ENCODE data around the gene DCN.

- TF ChIP-seq, protein P1, sequence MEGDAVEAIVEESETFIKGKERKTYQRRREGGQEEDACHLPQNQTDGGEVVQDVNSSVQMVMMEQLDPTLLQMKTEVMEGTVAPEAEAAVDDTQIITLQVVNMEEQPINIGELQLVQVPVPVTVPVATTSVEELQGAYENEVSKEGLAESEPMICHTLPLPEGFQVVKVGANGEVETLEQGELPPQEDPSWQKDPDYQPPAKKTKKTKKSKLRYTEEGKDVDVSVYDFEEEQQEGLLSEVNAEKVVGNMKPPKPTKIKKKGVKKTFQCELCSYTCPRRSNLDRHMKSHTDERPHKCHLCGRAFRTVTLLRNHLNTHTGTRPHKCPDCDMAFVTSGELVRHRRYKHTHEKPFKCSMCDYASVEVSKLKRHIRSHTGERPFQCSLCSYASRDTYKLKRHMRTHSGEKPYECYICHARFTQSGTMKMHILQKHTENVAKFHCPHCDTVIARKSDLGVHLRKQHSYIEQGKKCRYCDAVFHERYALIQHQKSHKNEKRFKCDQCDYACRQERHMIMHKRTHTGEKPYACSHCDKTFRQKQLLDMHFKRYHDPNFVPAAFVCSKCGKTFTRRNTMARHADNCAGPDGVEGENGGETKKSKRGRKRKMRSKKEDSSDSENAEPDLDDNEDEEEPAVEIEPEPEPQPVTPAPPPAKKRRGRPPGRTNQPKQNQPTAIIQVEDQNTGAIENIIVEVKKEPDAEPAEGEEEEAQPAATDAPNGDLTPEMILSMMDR (IDR thresholded peaks at IDR 0.05) = no peak
- TF ChIP-seq POLR2A (IDR thresholded peaks at IDR 0.05) = no peak
These were observed 19.5 kb downstream of the DCN start for GRCh38 chr12:91163116-91163515.

All from prostate gland (tissue), 2 donors.